Endothelial cell (in vitro differentiated cells): ENCODE measurements around the gene BTBD2. TPM values are rescaled to one million over a fixed set of nuclear protein-coding genes. Genes with fewer than 3 reads are reported as not detected.

ENCODE experiments used
- DNase-seq: peaks from one replicate; pipeline ENCODE4 v3.0.0; 2021; ENCODE audit warnings: low spot score
- H3K27ac Mint-ChIP-seq: one replicate; pipeline ENCODE4 v1.8.0; 2021; ENCODE audit warnings: mixed read lengths, inconsistent platforms; ENCODE audit not compliant: unreplicated experiment
- H3K27me3 Mint-ChIP-seq: one replicate; pipeline ENCODE4 v1.8.0; 2021; ENCODE audit warnings: mild to moderate bottlenecking, moderate library complexity, mixed read lengths, inconsistent platforms; ENCODE audit not compliant: unreplicated experiment
- H3K36me3 Mint-ChIP-seq: one replicate; pipeline ENCODE4 v1.8.0; 2021; ENCODE audit warnings: mild to moderate bottlenecking, low read depth, mixed read lengths, inconsistent platforms; ENCODE audit not compliant: unreplicated experiment
- H3K4me1 Mint-ChIP-seq: one replicate; pipeline ENCODE4 v1.8.0; 2021; ENCODE audit warnings: mild to moderate bottlenecking, mixed read lengths, inconsistent platforms; ENCODE audit not compliant: unreplicated experiment
- H3K4me3 Mint-ChIP-seq: one replicate; pipeline ENCODE4 v1.8.0; 2021; ENCODE audit warnings: mild to moderate bottlenecking, mixed read lengths, inconsistent platforms; ENCODE audit not compliant: unreplicated experiment
- H3K9me3 Mint-ChIP-seq: one replicate; pipeline ENCODE4 v1.8.0; 2021; ENCODE audit warnings: mixed read lengths, inconsistent platforms; ENCODE audit not compliant: unreplicated experiment
- CTCF ChIP-seq: fragments of 200-600 bp; sonication (generic); IDR thresholded peaks from one replicate; pipeline ENCODE4 v1.5.0; 2021; ENCODE audit warnings: antibody characterized with exemption; ENCODE audit not compliant: unreplicated experiment
- total RNA-seq: library from RNA; stranded (reverse); fragmentation: NEBNext Ultra II Directional; extraction: Animal tissue kit (Norgen Biotek cat#: 25700); gene quantifications from one replicate; pipeline ENCODE4 v1.2.1, GENCODE V29; 2021; ENCODE audit not compliant: unreplicated experiment

The BTBD2 gene
- total RNA-seq, 1 donor from 2014 or later = 80.5 TPM

- peaks cover 8% of the 10 kb centered on the region for H3K4me1 Mint-ChIP-seq
- H3K27me3 Mint-ChIP-seq = peaks cover 10% of the 10 kb centered on the region
Observed at GRCh38 chr19:2054763-2055162, 39.2 kb upstream of the BTBD2 start.

GRCh38 chr19:2053601-2054389 is 38.3 kb upstream of the BTBD2 start:
- no peak overlapping the region for H3K27ac Mint-ChIP-seq
- H3K36me3 Mint-ChIP-seq = no peaks in the 10 kb centered on the region
- peaks cover 12% of the 10 kb centered on the region for H3K4me1 Mint-ChIP-seq
- no peak overlapping the region for H3K4me3 Mint-ChIP-seq
- H3K27me3 Mint-ChIP-seq = peaks cover 7% of the 10 kb centered on the region
- no peaks in the 10 kb centered on the region for H3K9me3 Mint-ChIP-seq
- no peak for TF ChIP-seq CTCF
- DNase-seq = no peak

More at GRCh38 chr19:2054763-2055162, 39.2 kb upstream of the BTBD2 start:
- DNase-seq = no peak
- Mint-ChIP-seq H3K27ac (no peak overlapping the region), H3K36me3 (no peaks in the 10 kb centered on the region), H3K4me3 (no peak overlapping the region), H3K9me3 (no peaks in the 10 kb centered on the region)
- TF ChIP-seq CTCF = no peak

GRCh38 chr19:2051773-2052704 is 36.5 kb upstream of the BTBD2 start:
- no peaks in the 10 kb centered on the region for H3K36me3 Mint-ChIP-seq
- peak overlapping the region; percentile 83 for H3K4me3 Mint-ChIP-seq
- DNase-seq = no peak
- H3K9me3 Mint-ChIP-seq = no peaks in the 10 kb centered on the region
- peaks cover 7% of the 10 kb centered on the region for H3K27me3 Mint-ChIP-seq
- peaks cover 12% of the 10 kb centered on the region for H3K4me1 Mint-ChIP-seq
- no peak overlapping the region for H3K27ac Mint-ChIP-seq
- no peak for TF ChIP-seq CTCF

GRCh38 chr19:2050991-2051772 is 35.7 kb upstream of the BTBD2 start, which contains the start of gene MKNK2:
TSS of gene MKNK2 (minus strand) at chr19:2051244. CDS start at chr19:2050851, 393 bp downstream.
- H3K27ac Mint-ChIP-seq = no peak within 1 kb of the TSS
- H3K4me1 Mint-ChIP-seq = peaks cover 11% of the 10 kb centered on the region
- peaks cover 7% of the 10 kb centered on the region for H3K27me3 Mint-ChIP-seq
- TF ChIP-seq CTCF = peak; percentile 79
- peak within 1 kb of the TSS; percentile 94 for H3K4me3 Mint-ChIP-seq
- H3K36me3 Mint-ChIP-seq = no peaks in the 10 kb centered on the region
- H3K9me3 Mint-ChIP-seq = no peaks in the 10 kb centered on the region
- DNase-seq = peak; percentile 99
